Small intestine (tissue), 7 donors: ENCODE results near the gene MRPS34. TPM values are rescaled to one million over a fixed set of nuclear protein-coding genes. Genes with fewer than 3 reads are reported as not detected.

ENCODE experiments used
- DNase-seq, 2 donors: peaks; one replicate each; pipeline versions ENCODE4 v3.0.0 to v3.0.0-alpha.2; 2013
- FAIRE-seq: peaks from 2 replicates; lab custom pipeline; 2012; peaks lifted over from hg19 to GRCh38; lab: Jason Lieb, UNC
- H3K27ac ChIP-seq, 3 donors: one replicate each; pipeline ENCODE4 v1.5.1; 2013; ENCODE audit warnings: low read length in 2 of 3, mild to moderate bottlenecking in 2 of 3, control low read depth in 1 of 3, inconsistent platforms in 1 of 3, low read depth in 1 of 3, moderate library complexity in 1 of 3
- H3K27me3 ChIP-seq, 3 donors: one replicate each; pipeline ENCODE4 v1.6.1; 2013; ENCODE audit warnings: low read length in 3 of 3, inconsistent platforms in 1 of 3; ENCODE audit not compliant: control insufficient read depth in 3 of 3, insufficient read depth in 3 of 3
- H3K36me3 ChIP-seq, 3 donors: one replicate each; pipeline ENCODE4 v1.6.1; 2013; ENCODE audit warnings: low read length in 3 of 3, inconsistent platforms in 1 of 3, low read depth in 1 of 3, mild to moderate bottlenecking in 1 of 3, moderate library complexity in 1 of 3; ENCODE audit not compliant: control insufficient read depth in 3 of 3, insufficient read depth in 2 of 3
- H3K4me1 ChIP-seq, 3 donors: one replicate each; pipeline ENCODE4 v1.6.1; 2013; ENCODE audit warnings: low read length in 2 of 3, inconsistent platforms in 1 of 3, low read depth in 1 of 3, mild to moderate bottlenecking in 1 of 3, moderate library complexity in 1 of 3; ENCODE audit not compliant: control insufficient read depth in 3 of 3, insufficient read depth in 2 of 3
- H3K4me3 ChIP-seq, 3 donors: one replicate each; pipeline ENCODE4 v1.5.1; 2013; ENCODE audit warnings: low read length in 3 of 3, control low read depth in 1 of 3, inconsistent platforms in 1 of 3, low read depth in 1 of 3, mild to moderate bottlenecking in 1 of 3, moderate library complexity in 1 of 3
- H3K9me3 ChIP-seq, 2 donors: one replicate each; pipeline ENCODE4 v1.6.1; 2013; ENCODE audit warnings: low read depth in 1 of 2, low read length in 1 of 2; ENCODE audit not compliant: control insufficient read depth in 2 of 2, insufficient read depth in 1 of 2
- WGBS, 3 donors: extraction: QIAGEN DNeasy Blood & Tissue Kit; methylation state at CpG; one replicate each; pipeline ENCODE4 v1.1.7; 2013; 5-methylcytosine and 5-hydroxymethylcytosine counted together
- polyA plus RNA-seq, 4 donors: library from polyadenylated mRNA; stranded (reverse) in 3 of 4; unstranded in 1 of 4; fragments of 200-250 nt in 3 of 4; fragments of 120-200 nt in 1 of 4; gene quantifications; one replicate each; pipeline versions ENCODE4 v1.2.1 to v1.2.3, GENCODE V29; 2013
- donor health status: healthy with polysubstance abuse.
- donor health status: control.
- donor health status: control.
- donor health status: Bipolar disorder and iron deficiency.
- donor health status: healthy.

MRPS34 gene
- polyA plus RNA-seq, 4 donors, result 88.9 to 199 (median 172) TPM

- no peak for DNase-seq
- no peak for FAIRE-seq
- 90 to 93% (median 93%) methylated on average over 18 to 22 of the region's 22 CpGs for WGBS, 3 donors
- no peak overlapping the region for H3K27ac ChIP-seq
- no peak overlapping the region for H3K4me3 ChIP-seq
- peaks cover 3 to 33% (median 10%) of the 10 kb centered on the region in 3 donors for H3K4me1 ChIP-seq
- no peaks in the 10 kb centered on the region for H3K9me3 ChIP-seq
- H3K36me3 ChIP-seq, result peaks cover 4 to 78% (median 5%) of the 10 kb centered on the region in 3 donors
- no peaks in the 10 kb centered on the region for H3K27me3 ChIP-seq
Observed at GRCh38 chr16:1776991-1777374, 4.0 kb upstream of the MRPS34 start.

DNA sequence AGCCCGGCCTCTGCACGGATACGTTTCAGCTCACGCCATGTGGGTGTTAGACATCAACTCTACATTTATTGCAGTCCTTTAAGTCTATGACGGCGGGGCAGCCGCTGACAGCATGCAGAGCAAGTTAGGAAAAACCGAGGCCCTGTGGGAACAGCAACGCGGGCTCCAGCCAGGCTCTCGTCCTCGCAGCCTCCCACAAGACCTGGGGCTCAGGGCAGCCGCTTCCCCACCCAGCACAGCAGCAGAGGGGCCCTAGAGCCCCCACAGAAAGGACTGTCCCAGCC is 3.7 kb upstream of the MRPS34 start:
- FAIRE-seq, result no peak
- no peak for DNase-seq
- Histone ChIP-seq H3K27ac (no peak overlapping the region), H3K4me3 (no peak overlapping the region), H3K4me1 (peaks cover 3 to 33% (median 10%) of the 10 kb centered on the region in 3 donors), H3K27me3 (no peaks in the 10 kb centered on the region), H3K9me3 (no peaks in the 10 kb centered on the region), H3K36me3 (peaks cover 4 to 81% (median 5%) of the 10 kb centered on the region in 3 donors)
- 83 to 87% (median 84%) methylated on average over 13 of the region's 13 CpGs for WGBS, 3 donors

DNA sequence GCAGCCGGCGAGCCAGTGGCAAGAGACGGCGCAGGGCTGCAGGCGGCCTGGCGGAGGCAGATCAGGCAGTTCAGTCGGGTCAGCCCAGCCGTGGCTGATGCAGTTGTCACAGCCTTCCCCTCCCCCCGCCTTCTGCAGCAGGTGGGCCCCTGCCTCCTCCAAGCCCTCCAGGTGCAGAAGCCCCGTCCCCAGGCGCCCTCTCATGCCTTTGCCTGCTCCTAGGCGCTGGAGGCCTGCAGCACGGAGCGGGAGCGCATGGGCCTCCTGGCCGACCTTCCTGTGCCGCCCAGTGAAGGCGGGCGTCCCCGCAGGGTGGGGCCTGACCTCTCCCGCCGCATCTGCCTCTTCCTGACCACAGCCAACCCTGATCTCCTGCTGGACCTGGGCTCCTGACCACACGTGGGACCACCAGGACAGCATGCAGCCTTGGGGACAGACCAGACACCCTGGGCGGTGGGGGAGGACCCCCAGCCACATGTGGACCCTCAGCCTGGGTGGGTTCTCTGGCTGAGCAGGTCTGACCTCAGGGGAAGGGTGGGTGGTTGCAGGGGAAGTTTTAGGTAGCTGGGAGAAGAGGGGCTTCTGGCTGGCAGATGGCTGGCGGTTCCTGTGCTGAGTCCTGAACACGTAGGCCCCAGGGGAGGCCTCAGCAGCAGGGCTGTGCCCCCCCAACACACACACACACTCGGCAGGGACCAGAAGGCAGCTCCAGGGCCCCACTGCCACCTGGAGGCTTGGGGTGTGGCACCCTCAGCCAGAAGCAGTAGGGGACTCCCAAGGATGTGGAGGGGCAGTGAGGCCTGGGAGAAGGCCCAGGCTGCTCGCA is 3.1 kb upstream of the MRPS34 start:
- 82 to 83% (median 82%) methylated on average over 26 to 28 of the region's 28 CpGs for WGBS, 3 donors
- Histone ChIP-seq H3K4me1 (peaks cover 2 to 28% (median 7%) of the 10 kb centered on the region in 3 donors), H3K27ac (no peak overlapping the region), H3K27me3 (no peaks in the 10 kb centered on the region), H3K36me3 (peaks cover 4 to 77% (median 5%) of the 10 kb centered on the region in 3 donors), H3K4me3 (no peak overlapping the region), H3K9me3 (no peaks in the 10 kb centered on the region)
- no peak for FAIRE-seq
- DNase-seq, result no peak

DNA sequence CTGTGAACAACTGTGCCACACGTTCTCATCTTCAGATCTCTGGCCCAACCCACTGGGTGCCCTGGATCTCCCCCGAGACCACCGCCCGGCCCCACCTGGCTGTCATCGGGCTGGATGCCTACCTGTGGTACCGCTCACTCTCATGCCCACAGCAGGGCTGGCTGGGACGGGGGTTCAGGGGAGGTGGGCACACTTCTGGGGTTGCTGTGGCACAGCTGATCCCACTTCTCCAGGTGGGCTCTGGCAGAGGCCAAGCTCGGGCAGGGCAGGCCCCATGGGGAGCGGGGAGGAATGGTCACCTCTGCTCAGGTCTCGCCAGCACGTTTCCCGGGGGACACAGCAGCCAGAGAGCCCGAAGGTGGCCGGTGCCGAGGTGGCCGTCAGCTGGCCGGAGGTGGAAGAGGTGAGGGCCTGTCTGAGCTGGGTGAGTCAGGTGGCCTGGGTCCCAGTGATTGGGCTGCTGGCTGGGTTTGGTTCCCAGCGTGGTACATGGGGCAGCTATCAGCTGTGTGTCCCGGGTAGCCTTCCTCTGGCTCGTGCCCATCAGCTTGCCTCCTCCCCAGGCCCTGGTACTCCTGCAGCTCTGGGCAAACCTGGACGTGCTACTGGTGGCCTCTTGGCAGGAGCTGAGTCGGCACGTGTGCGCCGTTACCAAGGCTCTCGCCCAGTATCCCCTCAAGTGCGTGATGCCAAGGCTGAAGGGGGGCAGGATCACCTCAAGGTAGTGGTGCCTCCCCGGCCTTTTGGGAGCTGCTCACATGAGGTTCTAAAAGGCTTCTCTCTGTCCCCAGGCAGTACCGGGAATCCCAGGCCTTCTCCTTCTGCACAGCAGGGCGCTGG is 2.3 kb upstream of the MRPS34 start:
- no peak overlapping the region for H3K4me3 ChIP-seq
- H3K4me1 ChIP-seq, result peaks cover 0 to 28% (median 7%) of the 10 kb centered on the region in 3 donors
- 92 to 94% (median 93%) methylated on average over 29 to 30 of the region's 30 CpGs for WGBS, 3 donors
- DNase-seq, result no peak
- peaks cover 4 to 72% (median 5%) of the 10 kb centered on the region in 3 donors for H3K36me3 ChIP-seq
- FAIRE-seq, result no peak
- no peak overlapping the region for H3K27ac ChIP-seq
- no peaks in the 10 kb centered on the region for H3K9me3 ChIP-seq
- no peaks in the 10 kb centered on the region for H3K27me3 ChIP-seq

DNA sequence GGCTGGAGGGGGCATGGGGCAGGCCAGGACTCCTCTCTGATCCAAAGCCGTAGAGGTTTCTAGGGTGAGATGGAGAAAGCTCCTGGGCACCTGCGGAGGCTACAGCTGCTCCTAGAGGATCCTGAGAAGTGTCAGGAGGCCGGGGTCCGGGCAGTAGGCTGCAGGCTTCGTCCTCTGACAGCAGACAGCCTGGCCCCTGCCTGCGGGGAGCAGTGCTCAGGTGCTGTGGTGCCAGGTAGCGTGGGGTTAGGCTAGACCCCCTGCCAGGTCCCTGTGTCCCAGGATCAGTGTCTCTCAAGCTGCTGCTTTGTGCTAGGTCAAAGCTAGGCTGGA is 1.5 kb upstream of the MRPS34 start:
- DNase-seq (no peak), FAIRE-seq (no peak)
- Histone ChIP-seq H3K9me3 (no peaks in the 10 kb centered on the region), H3K27ac (no peak overlapping the region), H3K4me1 (peaks cover 0 to 25% (median 7%) of the 10 kb centered on the region in 3 donors), H3K36me3 (peaks cover 4 to 72% (median 5%) of the 10 kb centered on the region in 3 donors), H3K27me3 (no peaks in the 10 kb centered on the region), H3K4me3 (peak overlapping the region in 2 of 3 donors; percentile 89 to 93)
- 71 to 87% (median 86%) methylated on average over 7 of the region's 7 CpGs for WGBS, 3 donors

DNA sequence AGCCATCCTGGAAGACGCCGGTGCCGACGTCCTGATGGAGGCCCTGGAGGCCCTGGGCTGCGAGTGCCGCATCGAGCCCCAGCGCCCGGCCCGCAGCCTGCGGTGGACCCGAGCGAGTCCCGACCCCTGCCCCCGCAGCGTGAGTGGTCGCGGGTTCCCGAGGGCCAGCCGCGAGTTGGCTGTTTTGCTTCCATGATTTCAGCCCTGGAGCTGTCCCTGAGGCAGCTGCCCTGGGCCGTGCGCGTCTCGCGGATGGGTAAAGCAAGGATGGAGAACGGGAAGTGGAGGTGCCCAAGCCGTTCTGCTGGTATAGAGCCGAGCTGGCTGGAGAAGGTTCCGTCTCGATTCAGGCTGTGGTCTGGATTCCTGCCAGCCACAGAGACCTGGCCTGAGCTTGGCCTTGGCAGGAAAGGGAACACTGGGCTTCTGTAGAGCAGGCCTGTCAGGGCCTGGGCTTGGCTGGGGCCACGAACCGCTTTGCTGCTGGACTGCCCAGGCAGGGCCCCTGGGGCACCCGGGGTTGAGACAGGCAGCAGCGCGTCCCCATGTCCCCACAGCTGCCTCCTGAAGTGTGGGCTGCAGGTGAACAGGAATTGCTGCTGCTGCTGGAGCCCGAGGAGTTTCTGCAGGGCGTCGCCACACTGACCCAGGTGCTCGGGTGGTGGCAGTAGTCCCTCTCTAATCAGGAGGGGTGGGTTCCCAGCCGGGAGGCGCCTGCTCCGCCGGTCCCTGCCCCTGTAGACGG is 941 bp upstream of the MRPS34 start:
- peaks cover 0 to 20% (median 7%) of the 10 kb centered on the region in 3 donors for H3K4me1 ChIP-seq
- no peaks in the 10 kb centered on the region for H3K9me3 ChIP-seq
- H3K27ac ChIP-seq, result peak overlapping the region; percentile 82 to 91 (median 87)
- H3K36me3 ChIP-seq, result peaks cover 4 to 72% (median 5%) of the 10 kb centered on the region in 3 donors
- WGBS, 3 donors, result 4 to 14% (median 10%) methylated on average over 38 to 45 of the region's 45 CpGs
- H3K4me3 ChIP-seq, result peak overlapping the region; percentile 82 to 93 (median 89)
- DNase-seq (peak in 1 of 2 donors; percentile 31), FAIRE-seq (no peak)
- H3K27me3 ChIP-seq, result no peaks in the 10 kb centered on the region

DNA sequence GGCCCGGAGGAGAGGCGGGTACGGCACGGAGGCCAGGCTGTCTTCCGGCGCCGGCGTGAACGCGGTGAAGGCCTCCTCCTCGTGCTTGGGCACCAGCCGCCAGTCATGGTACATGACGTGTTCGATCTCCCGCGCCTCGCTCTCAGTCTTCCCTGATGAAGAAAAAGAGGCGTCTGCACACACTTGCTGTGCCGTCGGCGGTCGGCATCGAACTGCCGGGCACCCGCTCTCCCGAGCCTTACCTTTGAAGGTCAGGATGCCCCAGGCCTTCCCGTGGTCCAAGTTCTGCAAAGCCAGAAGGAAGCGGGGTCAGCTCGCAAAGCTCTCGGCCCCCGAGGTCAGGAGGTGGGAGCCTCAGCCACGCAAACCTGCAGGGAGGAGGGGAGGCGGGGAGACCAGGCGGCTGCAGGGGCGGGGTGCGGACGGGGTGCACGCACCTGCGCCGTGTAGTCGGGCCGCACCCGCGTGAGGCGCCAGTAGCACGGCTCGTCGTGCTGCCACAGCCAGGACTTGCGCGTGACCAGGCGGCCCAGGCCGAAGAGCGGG is 499 bp downstream of the MRPS34 start, which contains the start of gene EME2:
Gene EME2, plus strand, starts transcription at position 449 of the 546 bp plus-strand sequence. CDS start 418 bp downstream, outside the sequence.
- FAIRE-seq (no peak), DNase-seq (peak; percentile 51 to 55)
- Histone ChIP-seq H3K27ac (peak within 1 kb of the TSS; percentile 82 to 91 (median 87)), H3K36me3 (peaks cover 6 to 72% (median 8%) of the 10 kb centered on the region in 3 donors), H3K4me3 (peak within 1 kb of the TSS; percentile 82 to 93 (median 89)), H3K4me1 (peaks cover 0 to 16% (median 7%) of the 10 kb centered on the region in 3 donors), H3K27me3 (no peaks in the 10 kb centered on the region), H3K9me3 (no peaks in the 10 kb centered on the region)
- WGBS, 3 donors, result 0 to 1% (median 1%) methylated on average over 46 to 53 of the region's 53 CpGs
